Measurements from ENCODE around the gene AMOTL2.

Gene AMOTL2

DNA sequence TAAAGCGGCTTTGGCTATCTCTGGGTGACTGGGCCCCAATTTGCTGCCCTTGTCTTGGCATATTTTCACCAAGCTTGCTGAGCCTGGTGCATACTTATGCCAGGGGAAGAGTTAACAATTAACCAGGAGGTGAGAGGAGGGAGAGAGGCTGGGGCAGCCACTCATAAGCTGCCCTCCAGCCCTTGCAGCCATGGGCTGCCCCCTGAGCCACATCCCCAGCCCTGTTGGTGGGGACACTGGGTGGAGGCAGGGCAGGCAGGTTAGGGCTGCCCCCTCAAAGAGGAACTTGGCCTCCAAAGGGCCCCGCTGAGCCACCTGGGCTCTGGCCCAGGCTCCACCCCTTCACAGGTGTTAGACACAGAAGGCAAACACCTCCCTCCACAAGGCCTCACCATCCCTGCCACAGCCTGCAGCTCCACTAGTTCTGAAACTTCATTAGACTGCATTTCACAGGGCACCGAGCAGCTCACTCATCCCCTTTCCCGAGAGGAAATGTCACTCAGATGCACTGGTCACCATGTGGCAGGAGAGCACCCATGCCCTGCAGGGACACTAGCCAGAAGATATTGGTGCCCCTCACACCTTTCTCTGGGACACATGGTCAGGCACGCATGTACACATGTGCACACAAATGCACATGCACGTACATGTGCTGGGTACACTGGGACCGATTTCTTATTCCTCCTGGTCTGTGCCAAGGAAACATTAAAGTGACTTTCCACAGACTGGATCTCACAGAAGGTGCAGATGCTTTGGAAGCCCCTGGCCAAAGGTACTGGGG is 20.2 kb downstream of the AMOTL2 start:
- Histone ChIP-seq H3K27ac (ENCODE audit: insufficient read depth, low read length, poor library complexity, severe bottlenecking) (no peak overlapping the region), H3K4me1 (ENCODE audit: control insufficient read depth, insufficient read depth, low read length, poor library complexity, severe bottlenecking) (no peaks in the 10 kb centered on the region), H3K27me3 (replicated peaks; ENCODE audit: control insufficient read depth, insufficient read depth, low read length, poor library complexity, severe bottlenecking) (no peaks in the 10 kb centered on the region), H3K4me3 (ENCODE audit: insufficient read depth, low read depth, low read length, poor library complexity, severe bottlenecking) (no peak overlapping the region), H3K36me3 (ENCODE audit: control insufficient read depth, insufficient read depth, low read length) (no peaks in the 10 kb centered on the region), H3K9me3 (ENCODE audit: control insufficient read depth, low read length) (no peaks in the 10 kb centered on the region)
- no peak for DNase-seq

DNA sequence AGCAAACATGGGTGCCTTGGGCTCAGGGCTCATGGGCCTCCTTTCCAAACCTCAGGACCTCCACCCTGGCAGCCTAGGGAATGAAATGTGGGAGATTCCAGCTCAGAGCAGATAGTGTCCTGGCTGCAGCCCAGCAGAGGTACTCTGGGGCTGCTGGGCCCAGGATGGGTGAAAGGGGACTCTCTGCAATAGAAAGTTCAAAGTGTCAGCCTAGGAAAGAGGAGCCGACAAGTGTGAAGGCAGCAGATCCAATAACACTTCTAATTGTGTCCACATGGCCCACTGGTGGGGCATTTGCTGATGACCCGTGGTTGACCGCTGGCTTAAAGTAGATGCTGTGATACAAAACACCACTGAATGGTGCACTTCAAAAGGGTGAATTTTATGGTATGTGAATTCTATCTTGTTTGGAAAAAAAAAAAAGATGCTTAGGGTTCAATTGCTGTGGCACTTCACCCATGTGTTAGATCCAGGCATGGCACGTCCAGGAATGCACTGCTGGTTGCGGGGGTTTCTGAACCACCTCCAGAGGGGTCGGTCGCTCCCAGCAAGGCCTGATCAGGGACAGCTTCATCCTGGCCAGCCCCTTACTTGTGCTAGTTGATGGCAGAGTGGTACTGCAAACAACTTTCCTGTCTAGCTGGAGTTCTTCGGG is 20.9 kb downstream of the AMOTL2 start:
- Histone ChIP-seq H3K27me3 (replicated peaks; ENCODE audit: control insufficient read depth, insufficient read depth, low read length, poor library complexity, severe bottlenecking) (no peaks in the 10 kb centered on the region), H3K9me3 (ENCODE audit: control insufficient read depth, low read length) (no peaks in the 10 kb centered on the region), H3K27ac (ENCODE audit: insufficient read depth, low read length, poor library complexity, severe bottlenecking) (no peak overlapping the region), H3K4me3 (ENCODE audit: insufficient read depth, low read depth, low read length, poor library complexity, severe bottlenecking) (no peak overlapping the region), H3K4me1 (ENCODE audit: control insufficient read depth, insufficient read depth, low read length, poor library complexity, severe bottlenecking) (no peaks in the 10 kb centered on the region), H3K36me3 (ENCODE audit: control insufficient read depth, insufficient read depth, low read length) (no peaks in the 10 kb centered on the region)
- DNase-seq = no peak

DNA sequence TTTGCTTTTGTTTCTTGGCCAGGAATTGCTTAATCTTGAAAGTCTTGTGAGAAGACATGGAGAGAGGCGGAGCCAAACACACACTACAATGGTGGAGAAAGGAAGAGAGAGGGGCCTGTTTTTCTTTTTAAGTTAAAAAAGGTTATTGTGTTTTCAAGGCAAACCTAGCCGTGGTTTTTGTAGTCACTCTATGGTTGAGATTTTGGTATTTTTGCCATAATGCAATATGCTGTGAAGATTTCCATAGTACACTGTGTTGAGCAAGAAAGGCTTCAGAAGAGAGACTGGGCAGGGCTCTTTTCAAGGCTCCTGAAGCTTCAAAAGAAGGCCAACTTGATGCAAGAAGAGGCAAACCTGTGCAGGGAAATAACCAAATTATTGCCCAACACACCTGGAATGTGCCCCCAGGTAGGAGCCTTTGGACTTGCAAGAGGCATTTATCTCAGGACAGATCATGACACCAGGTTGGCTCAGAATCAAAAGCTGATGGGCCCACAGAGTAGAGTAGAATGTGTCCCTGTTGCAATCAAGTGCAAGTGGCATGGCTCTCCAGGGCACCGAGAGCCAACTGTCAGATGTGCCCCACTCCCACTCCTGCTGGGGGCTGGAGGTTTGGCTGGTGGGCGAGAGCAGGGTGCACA is 22.1 kb downstream of the AMOTL2 start:
- Histone ChIP-seq H3K27ac (ENCODE audit: insufficient read depth, low read length, poor library complexity, severe bottlenecking) (no peak overlapping the region), H3K27me3 (replicated peaks; ENCODE audit: control insufficient read depth, insufficient read depth, low read length, poor library complexity, severe bottlenecking) (no peaks in the 10 kb centered on the region), H3K9me3 (ENCODE audit: control insufficient read depth, low read length) (no peaks in the 10 kb centered on the region), H3K36me3 (ENCODE audit: control insufficient read depth, insufficient read depth, low read length) (no peaks in the 10 kb centered on the region), H3K4me1 (ENCODE audit: control insufficient read depth, insufficient read depth, low read length, poor library complexity, severe bottlenecking) (no peaks in the 10 kb centered on the region), H3K4me3 (ENCODE audit: insufficient read depth, low read depth, low read length, poor library complexity, severe bottlenecking) (no peak overlapping the region)
- DNase-seq = no peak

DNA sequence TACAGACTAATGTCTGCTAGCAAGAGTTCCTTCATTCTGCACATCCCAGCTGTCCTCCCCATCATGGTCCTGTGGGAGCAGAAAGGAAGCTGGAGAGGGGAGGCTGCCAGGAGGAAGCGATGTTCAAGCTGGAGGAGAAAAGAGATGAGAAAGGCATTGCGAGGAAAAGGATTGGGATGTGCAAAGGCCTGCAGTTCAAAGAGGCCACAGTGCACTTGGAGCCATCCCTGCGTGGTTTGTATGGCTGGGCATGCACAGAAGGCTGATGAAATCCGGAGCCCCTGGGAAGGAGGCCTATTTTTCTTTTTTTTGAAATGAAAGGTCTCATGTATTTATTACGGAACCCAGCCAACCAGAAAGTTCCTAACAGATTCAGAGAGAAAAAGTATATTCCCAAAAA is 22.8 kb downstream of the AMOTL2 start:
- no peak for DNase-seq
- Histone ChIP-seq H3K4me3 (ENCODE audit: insufficient read depth, low read depth, low read length, poor library complexity, severe bottlenecking) (no peak overlapping the region), H3K27ac (ENCODE audit: insufficient read depth, low read length, poor library complexity, severe bottlenecking) (no peak overlapping the region), H3K36me3 (ENCODE audit: control insufficient read depth, insufficient read depth, low read length) (no peaks in the 10 kb centered on the region), H3K9me3 (ENCODE audit: control insufficient read depth, low read length) (no peaks in the 10 kb centered on the region), H3K4me1 (ENCODE audit: control insufficient read depth, insufficient read depth, low read length, poor library complexity, severe bottlenecking) (no peaks in the 10 kb centered on the region), H3K27me3 (replicated peaks; ENCODE audit: control insufficient read depth, insufficient read depth, low read length, poor library complexity, severe bottlenecking) (no peaks in the 10 kb centered on the region)

DNA sequence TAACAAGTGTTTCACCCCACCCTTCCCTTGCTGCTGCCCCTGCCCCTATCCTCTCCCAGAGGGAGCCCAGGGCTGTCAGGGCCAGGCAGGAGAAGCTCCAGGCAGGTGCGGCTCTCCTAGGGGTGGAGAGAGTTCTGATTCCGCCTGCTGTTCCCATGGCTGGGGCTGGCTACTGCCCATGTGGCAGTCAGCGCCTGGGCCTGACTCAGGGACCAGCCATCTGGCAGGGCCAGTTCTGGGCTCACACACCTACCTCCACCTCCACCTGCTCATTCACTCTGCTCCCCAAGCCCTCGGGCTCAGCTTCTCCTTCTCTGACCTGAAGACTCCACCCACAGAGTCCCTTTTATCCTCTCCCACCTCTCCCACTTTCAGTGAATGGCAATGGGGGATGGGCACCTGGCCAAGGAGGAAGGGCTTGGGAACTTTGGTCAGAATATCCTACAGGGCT is 23.4 kb downstream of the AMOTL2 start:
- Histone ChIP-seq H3K9me3 (ENCODE audit: control insufficient read depth, low read length) (no peaks in the 10 kb centered on the region), H3K27me3 (replicated peaks; ENCODE audit: control insufficient read depth, insufficient read depth, low read length, poor library complexity, severe bottlenecking) (no peaks in the 10 kb centered on the region), H3K4me1 (ENCODE audit: control insufficient read depth, insufficient read depth, low read length, poor library complexity, severe bottlenecking) (no peaks in the 10 kb centered on the region), H3K27ac (ENCODE audit: insufficient read depth, low read length, poor library complexity, severe bottlenecking) (no peak overlapping the region), H3K4me3 (ENCODE audit: insufficient read depth, low read depth, low read length, poor library complexity, severe bottlenecking) (no peak overlapping the region), H3K36me3 (ENCODE audit: control insufficient read depth, insufficient read depth, low read length) (no peaks in the 10 kb centered on the region)
- DNase-seq = no peak

DNA sequence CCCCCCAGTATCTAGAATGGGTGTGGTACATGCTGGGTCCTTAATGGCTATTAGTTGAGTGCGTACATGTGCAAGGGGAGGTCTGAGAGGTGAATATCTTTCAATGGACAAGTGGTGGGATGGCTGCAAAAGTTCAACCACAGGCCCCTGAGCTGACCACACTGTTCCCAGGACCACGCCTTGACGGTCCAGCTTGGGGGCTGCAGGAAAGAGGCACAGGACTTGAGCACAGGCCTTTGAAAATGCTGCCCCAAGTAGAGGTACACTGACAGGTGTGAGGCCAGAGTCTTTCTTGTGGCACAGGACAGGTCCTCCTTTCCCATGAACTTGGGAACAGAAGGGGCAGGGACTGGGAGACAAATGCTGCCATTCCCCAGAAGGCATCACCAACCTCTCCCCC is 24.0 kb downstream of the AMOTL2 start:
- Histone ChIP-seq H3K27me3 (replicated peaks; ENCODE audit: control insufficient read depth, insufficient read depth, low read length, poor library complexity, severe bottlenecking) (no peaks in the 10 kb centered on the region), H3K36me3 (ENCODE audit: control insufficient read depth, insufficient read depth, low read length) (no peaks in the 10 kb centered on the region), H3K4me1 (ENCODE audit: control insufficient read depth, insufficient read depth, low read length, poor library complexity, severe bottlenecking) (no peaks in the 10 kb centered on the region), H3K9me3 (ENCODE audit: control insufficient read depth, low read length) (no peaks in the 10 kb centered on the region), H3K27ac (ENCODE audit: insufficient read depth, low read length, poor library complexity, severe bottlenecking) (no peak overlapping the region), H3K4me3 (ENCODE audit: insufficient read depth, low read depth, low read length, poor library complexity, severe bottlenecking) (no peak overlapping the region)
- DNase-seq = no peak

DNA sequence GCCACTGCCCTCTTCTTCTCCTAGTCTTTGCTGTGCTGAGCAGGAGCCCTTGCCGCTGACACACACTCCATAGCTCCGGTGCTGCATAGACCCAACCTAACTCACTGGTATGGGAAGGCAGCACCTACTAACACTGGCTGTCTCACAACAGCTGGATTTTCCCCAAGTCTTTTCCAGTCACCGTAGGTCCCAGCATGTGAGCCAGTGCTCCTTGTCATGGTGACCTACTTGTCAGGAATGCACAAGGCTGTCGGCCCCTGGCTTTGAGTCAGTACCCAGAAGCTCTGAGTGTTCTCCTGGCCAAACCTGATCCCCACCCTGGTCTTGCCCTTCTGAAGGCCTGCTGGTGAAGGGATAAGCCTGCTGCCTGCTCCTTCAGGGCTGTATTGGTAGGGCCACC is 25.7 kb downstream of the AMOTL2 start:
- no peaks in the 10 kb centered on the region for H3K4me1 ChIP-seq (ENCODE audit: control insufficient read depth, insufficient read depth, low read length, poor library complexity, severe bottlenecking)
- H3K36me3 ChIP-seq (ENCODE audit: control insufficient read depth, insufficient read depth, low read length) = no peaks in the 10 kb centered on the region
- no peaks in the 10 kb centered on the region for H3K9me3 ChIP-seq (ENCODE audit: control insufficient read depth, low read length)
- no peak overlapping the region for H3K27ac ChIP-seq (ENCODE audit: insufficient read depth, low read length, poor library complexity, severe bottlenecking)
- H3K27me3 ChIP-seq (replicated peaks; ENCODE audit: control insufficient read depth, insufficient read depth, low read length, poor library complexity, severe bottlenecking) = no peaks in the 10 kb centered on the region
- no peak overlapping the region for H3K4me3 ChIP-seq (ENCODE audit: insufficient read depth, low read depth, low read length, poor library complexity, severe bottlenecking)
- no peak for DNase-seq

DNA sequence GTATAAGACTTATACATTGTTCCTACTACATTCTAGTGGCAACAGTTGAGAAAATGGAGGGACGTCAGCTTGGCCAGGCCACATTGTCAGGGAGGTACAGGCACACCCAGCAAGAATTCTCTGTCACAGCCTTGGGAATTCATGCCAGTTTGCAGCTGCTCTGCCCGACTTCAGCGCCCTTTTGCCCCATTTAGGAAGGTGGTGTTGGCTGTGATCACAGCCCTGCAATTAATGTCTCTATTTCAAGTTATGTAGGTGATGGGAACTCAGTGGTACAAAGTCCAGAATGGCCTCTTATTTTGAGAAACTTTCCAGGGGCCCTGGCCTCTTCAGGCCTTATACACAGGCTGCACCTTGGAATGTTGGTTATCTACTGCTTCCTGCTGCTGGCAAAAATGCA is 26.7 kb downstream of the AMOTL2 start:
- H3K9me3 ChIP-seq (ENCODE audit: control insufficient read depth, low read length) = no peaks in the 10 kb centered on the region
- no peaks in the 10 kb centered on the region for H3K36me3 ChIP-seq (ENCODE audit: control insufficient read depth, insufficient read depth, low read length)
- H3K27ac ChIP-seq (ENCODE audit: insufficient read depth, low read length, poor library complexity, severe bottlenecking) = no peak overlapping the region
- H3K4me3 ChIP-seq (ENCODE audit: insufficient read depth, low read depth, low read length, poor library complexity, severe bottlenecking) = no peak overlapping the region
- no peak for DNase-seq
- H3K4me1 ChIP-seq (ENCODE audit: control insufficient read depth, insufficient read depth, low read length, poor library complexity, severe bottlenecking) = no peaks in the 10 kb centered on the region
- no peaks in the 10 kb centered on the region for H3K27me3 ChIP-seq (replicated peaks; ENCODE audit: control insufficient read depth, insufficient read depth, low read length, poor library complexity, severe bottlenecking)

DNA sequence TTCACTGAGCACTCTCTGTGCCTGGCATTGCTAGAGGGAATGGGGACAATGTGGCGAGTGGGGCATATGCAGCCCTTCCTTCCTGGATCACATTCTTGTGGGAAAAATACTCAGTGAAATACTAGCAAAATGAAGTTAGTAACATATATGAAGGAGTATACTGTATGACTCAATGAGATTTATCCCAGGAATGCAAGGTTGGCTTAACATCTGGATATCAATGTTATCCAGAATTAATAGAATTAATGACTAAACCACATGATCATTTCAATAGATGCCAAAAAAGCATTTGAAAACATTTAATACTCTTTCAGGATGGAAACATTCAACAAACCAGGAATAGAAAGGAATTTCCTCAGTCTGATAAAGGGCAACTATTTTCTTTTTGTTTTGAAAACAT is 27.5 kb downstream of the AMOTL2 start:
- Histone ChIP-seq H3K4me1 (ENCODE audit: control insufficient read depth, insufficient read depth, low read length, poor library complexity, severe bottlenecking) (no peaks in the 10 kb centered on the region), H3K27ac (ENCODE audit: insufficient read depth, low read length, poor library complexity, severe bottlenecking) (no peak overlapping the region), H3K36me3 (ENCODE audit: control insufficient read depth, insufficient read depth, low read length) (no peaks in the 10 kb centered on the region), H3K27me3 (replicated peaks; ENCODE audit: control insufficient read depth, insufficient read depth, low read length, poor library complexity, severe bottlenecking) (no peaks in the 10 kb centered on the region), H3K4me3 (ENCODE audit: insufficient read depth, low read depth, low read length, poor library complexity, severe bottlenecking) (no peak overlapping the region), H3K9me3 (ENCODE audit: control insufficient read depth, low read length) (no peaks in the 10 kb centered on the region)
- no peak for DNase-seq

DNA sequence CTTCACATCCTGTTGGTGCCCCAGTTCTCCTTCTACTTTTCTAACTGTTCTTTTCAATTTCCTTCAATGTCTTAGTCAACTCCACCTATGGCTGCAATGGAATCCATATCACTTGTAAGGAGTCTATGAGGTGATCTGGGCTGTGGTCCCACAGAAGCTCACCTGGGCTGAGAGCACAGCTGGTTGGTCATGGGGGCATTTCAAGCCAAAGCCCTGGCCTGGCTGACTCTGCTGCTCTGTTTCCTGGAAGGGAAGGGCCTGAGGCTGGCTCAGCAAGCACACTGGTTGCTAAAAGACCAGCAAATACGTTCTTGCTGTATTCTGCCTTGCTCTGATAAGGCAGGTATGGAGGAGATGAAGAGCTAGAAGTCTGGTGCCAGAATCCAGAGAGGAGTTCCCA is 29.0 kb downstream of the AMOTL2 start:
- no peaks in the 10 kb centered on the region for H3K27me3 ChIP-seq (replicated peaks; ENCODE audit: control insufficient read depth, insufficient read depth, low read length, poor library complexity, severe bottlenecking)
- no peaks in the 10 kb centered on the region for H3K9me3 ChIP-seq (ENCODE audit: control insufficient read depth, low read length)
- H3K4me3 ChIP-seq (ENCODE audit: insufficient read depth, low read depth, low read length, poor library complexity, severe bottlenecking) = no peak overlapping the region
- no peak for DNase-seq
- H3K27ac ChIP-seq (ENCODE audit: insufficient read depth, low read length, poor library complexity, severe bottlenecking) = no peak overlapping the region
- H3K36me3 ChIP-seq (ENCODE audit: control insufficient read depth, insufficient read depth, low read length) = no peaks in the 10 kb centered on the region
- no peaks in the 10 kb centered on the region for H3K4me1 ChIP-seq (ENCODE audit: control insufficient read depth, insufficient read depth, low read length, poor library complexity, severe bottlenecking)

Measured in effector memory CD4-positive, alpha-beta T cell (primary cell).